Left kidney (tissue), 8 donors: ENCODE data around the gene DDX11. TPM values are rescaled to one million over a fixed set of nuclear protein-coding genes. Genes with fewer than 3 reads are reported as not detected.
"Not testable (repeated sequence)": the region's sequence is repeated elsewhere in the genome, so short reads cannot be mapped to it uniquely, and the experiment has no call there.

Experiments
- DNase-seq: peaks from one replicate; pipeline ENCODE4 v3.0.0-alpha.2; 2013
- long read RNA-seq, 8 donors: transcript quantifications; one replicate each; lab custom pipeline, GENCODE V29; 2026
- polyA plus RNA-seq: library from polyadenylated mRNA; unstranded; fragments of 120-200 nt; gene quantifications from one replicate; pipeline ENCODE4 v1.2.1, GENCODE V29; 2013; ENCODE audit not compliant: insufficient read length

The DDX11 gene
- polyA plus RNA-seq: 75.7 TPM
- long read RNA-seq, donor 1, partial matches to known transcripts: 0 of 6 reads
- long read RNA-seq, donor 1, other reads (novel, unspliced or antisense): 0 of 6 reads
- long read RNA-seq, donor 2, transcript DDX11-206 (7 exons, 1,718 nt): major isoform, 5 of 5 reads
- long read RNA-seq, donor 2, partial matches to known transcripts: 0 of 5 reads
- long read RNA-seq, donor 2, other reads (novel, unspliced or antisense): 0 of 5 reads
- long read RNA-seq, donor 3: 0 reads
- long read RNA-seq, donor 4: 0 reads
- long read RNA-seq, donor 5, partial matches to known transcripts: 0 of 2 reads
- long read RNA-seq, donor 5, other reads (novel, unspliced or antisense): 0 of 2 reads
- long read RNA-seq, donor 6, partial matches to known transcripts: 0 of 4 reads
- long read RNA-seq, donor 6, other reads (novel, unspliced or antisense): 0 of 4 reads
- long read RNA-seq, donor 7, partial matches to known transcripts: 0 of 3 reads
- long read RNA-seq, donor 7, other reads (novel, unspliced or antisense): 0 of 3 reads
- long read RNA-seq, donor 8, partial matches to known transcripts: 0 of 1 reads
- long read RNA-seq, donor 8, other reads (novel, unspliced or antisense): 0 of 1 reads

DNA sequence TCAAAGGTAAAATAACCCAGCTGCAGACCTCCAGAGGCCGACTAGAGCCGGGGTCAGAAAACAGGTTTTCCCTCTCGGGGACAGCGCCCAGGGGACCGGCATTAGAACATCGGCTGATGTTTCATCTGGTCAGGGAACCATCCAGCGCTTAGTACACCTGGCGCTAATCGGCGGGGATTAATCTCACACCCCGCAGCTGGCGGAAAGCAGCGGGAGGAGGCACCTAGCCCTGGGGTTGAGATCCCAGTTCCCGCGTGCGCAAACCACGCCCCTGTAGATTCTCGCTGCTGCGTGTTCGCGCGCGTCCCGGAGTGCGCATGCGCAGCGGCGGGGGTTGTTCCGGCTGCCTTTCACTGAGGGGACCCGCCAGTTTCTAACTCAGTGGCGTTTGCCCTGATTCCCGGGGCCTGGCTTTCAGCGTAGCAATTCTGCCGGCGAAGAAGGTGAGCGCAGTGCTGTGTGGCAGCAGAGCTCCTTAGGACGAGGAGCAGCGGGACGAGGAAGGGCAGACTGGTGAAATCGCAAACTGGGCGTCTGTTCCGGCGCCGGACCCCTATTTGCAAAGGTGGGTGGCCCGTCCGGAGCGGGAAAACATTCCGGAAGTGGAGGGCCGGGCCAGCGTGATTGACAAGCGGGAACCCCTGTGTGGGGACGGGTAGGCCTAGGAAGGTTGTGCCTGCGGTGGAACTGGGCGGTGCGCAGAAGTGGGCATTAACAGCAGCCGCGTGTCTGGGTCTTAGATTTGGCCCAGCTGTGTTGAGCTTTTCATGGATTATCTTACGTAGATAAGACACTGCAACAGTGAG, at the start of gene DDX11:
Gene DDX11 (plus strand): TSS at position 334 of the 806 bp plus-strand sequence. CDS start 4,534 bp downstream, outside the sequence.
- DNase-seq: peak; percentile 90

DNA sequence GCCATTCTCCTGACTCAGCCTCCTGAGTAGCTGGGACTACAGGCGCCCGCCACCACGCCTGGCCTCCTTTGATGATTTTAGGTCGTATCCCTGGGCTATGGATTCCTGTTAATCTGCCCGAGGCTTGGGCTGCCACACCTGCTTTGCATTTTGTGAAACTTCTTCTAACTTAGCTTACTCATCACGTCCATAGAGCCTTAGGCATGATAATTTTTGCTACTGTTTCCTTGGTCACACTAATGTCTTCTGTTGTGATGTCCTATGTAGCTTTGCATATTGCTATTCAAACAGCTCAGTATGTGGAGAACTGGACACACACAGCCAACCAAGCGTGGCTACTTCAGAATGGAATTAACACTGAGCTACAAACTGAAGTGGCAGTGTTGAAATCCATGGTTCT, 47.5 kb upstream of the DDX11 start:
- no peak for DNase-seq

DNA sequence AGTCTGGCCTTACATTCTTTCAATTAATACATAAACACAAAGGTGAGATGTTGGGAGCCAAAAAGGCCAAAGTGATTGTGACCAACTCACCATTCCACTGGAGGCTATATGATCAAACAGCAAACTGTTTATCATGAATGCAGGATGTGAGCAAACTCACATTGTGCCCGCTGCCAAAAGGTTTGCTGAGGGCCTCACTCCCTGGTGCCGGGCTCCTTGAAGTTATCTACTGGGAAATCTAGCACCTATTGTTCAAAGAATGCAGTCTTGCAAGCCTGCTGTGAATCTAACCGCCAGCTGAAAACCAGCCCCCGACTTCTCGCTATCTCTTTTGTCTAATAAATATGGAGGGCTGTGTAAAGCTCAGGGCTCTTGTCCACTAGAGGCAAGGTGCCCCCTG, 46.7 kb upstream of the DDX11 start:
- not testable (repeated sequence) for DNase-seq

DNA sequence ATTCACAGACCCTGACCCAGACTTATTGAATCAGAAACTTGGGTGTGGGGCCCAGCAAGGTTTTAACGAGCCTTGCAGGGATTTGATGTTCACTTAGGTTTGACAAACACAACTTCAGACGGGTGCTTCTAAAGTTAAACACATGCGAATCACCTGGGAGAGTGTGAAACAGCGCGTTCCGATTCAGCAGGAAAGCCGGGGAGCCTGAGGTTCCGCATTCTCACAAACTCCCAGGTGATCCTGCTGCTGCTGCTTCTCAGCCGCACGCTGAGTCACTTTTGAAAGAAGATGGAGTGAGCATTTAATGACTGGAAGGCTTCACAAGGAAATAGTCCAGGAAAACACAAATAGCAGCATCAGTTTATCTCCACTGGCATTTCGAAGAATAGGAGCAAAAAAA, 44.2 kb upstream of the DDX11 start:
- DNase-seq: no peak

DNA sequence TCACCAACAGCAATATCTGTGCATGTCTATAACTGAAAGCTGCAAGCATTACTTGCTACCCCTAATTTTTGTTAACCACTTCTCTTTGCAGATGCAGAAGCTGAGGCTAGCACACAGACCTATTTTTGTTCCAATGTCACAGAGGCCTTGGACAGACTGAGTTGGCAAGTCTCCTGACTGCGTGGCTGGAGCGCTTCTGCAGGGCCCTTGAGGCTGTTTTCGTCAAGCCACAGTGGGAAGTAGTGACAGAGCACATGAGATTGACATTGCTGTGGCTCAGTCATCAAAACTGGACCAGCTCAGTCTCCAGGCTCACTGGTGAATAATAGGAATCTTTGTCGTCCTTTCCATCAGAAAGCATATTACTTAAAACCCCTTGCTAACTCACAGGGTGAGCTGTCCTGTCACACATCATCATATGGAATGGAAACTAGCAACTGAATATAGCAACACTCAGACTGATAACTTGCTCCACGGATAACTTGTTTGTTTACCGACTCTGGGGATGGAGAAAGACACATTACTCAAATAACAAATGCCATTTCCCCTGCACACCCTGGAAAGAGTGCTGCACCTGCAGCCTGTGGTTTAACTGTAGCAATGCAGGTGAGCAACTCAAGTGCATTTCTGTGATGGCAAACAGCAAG, 43.6 kb upstream of the DDX11 start:
- no peak for DNase-seq

DNA sequence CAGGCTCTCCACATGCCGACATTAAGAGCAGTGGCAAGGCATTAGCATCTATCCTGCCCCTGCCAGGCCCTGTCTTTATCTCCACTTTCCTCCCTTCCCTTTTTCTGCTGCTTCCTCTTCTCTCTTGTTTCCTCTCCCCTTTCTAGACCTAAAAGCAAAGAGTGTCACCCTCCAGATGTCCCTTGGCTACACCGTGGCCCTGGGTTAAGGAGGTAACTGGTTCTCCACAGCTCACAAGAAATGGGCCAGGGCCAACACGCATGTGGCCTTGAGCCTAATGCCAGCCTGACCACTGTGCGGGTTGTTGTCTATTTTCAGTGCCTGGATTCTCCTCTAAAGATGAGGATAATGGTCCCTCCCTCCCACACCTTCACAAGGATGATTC, 41.7 kb upstream of the DDX11 start:
- no peak for DNase-seq

DNA sequence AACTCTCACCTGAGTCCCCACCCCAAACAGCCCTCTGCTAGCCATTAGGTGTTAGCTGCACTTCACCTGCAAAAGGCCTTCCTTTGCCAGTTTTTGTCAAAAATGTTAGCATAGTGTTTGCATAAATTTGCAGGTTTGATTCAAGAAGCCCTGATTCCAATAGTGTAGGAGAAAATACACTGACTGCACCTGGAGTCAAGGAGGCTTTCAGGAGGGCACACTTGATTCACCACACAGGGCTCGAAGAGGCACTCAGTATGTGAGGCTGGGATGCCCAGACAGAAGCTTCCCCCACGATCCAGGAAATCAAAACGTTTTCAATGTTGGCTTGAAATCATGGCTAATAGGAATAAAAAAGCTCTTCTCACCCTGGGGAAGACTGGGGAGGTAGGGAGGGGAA, 40.5 kb upstream of the DDX11 start:
- no peak for DNase-seq

DNA sequence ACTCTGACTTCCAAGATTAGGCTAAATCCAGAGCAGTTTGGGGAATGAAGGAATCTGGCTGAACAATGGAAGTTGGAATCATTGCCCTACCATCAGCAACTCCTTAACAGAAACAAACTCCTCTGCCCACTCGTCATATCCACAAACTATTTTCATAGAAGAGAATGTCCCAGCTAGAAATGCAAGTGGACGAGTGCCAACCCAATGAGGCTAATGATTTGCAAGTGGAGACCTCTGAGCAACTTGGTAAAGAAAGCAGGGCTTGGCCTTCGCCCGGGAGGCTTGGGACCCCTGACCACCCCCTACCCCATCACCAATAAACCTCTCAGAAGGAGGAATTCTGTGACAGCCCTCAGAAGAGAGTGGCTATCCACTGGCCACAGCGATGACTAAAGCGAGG, 40.0 kb upstream of the DDX11 start:
- DNase-seq: no peak

DNA sequence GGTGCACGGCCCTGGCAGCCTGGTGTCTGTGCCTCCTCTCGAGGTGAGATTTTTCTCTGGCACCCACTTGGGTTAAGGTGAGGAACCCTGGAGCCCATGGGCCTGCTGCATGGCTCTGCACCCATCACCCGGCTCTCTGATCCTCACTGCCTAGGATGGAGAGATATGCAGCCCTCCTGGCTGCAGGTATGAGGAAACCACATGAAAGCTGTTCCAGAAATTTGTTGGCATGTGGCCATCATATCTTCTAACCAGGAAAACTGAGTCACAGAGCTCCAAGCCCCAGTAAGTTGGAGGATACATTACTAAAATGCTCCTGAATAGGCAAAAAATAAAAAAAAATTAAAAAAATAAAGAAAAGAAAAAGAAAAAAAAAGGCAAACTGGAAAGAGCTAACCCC, 39.3 kb upstream of the DDX11 start:
- DNase-seq: no peak

DNA sequence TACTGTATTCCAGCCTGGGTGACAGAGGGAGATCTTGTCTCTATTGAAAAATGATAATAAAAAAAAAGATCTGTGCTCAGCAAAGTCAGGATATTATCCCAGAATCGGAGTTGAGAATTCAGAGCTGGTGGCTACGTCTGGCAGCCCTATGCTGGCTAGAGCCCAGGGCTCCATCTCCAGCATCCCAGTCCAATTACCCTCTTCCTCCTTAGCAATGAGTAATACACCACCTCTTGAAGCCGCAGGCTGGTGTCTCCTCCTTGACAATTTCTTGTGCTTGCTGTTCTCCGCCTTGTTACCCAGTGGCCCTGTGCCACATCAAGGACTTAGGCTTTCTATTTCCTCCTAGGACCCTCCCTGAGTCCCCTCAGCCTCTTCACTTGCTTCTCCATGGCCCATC, 38.4 kb upstream of the DDX11 start:
- no peak for DNase-seq

DNA sequence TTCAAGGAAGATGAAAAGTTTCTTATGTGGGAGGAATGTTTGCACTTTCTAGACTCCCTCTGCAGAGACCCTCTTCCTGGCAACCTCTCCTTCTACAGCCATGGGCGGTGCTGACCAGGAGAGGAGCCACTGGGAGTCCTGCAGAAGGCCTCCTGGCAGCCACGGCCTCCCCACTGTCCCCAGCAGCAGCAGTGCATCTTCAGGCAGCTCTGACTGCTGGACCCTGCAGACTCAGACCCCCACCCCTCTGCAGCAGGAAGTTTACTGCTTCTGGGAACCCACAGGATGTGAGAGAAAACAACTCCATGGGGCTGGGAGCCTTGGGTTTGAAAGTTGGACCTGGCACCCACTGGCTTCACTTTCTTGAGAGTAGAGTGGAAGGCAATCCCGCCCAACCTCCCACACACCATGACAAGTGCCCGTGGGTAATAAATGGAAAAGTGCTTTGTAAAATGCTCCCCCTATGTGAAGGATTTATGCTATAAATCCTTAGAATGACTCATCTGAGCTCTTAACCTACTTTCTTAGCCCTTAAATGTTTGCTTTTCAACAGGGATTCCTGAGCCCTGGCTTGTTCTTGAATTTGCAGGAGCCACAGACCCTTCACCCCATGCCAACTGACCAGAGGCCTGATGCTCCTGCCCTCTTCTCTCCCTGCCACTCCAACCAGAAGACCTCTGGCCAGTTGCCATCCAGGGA, 37.5 kb upstream of the DDX11 start:
- DNase-seq: no peak

DNA sequence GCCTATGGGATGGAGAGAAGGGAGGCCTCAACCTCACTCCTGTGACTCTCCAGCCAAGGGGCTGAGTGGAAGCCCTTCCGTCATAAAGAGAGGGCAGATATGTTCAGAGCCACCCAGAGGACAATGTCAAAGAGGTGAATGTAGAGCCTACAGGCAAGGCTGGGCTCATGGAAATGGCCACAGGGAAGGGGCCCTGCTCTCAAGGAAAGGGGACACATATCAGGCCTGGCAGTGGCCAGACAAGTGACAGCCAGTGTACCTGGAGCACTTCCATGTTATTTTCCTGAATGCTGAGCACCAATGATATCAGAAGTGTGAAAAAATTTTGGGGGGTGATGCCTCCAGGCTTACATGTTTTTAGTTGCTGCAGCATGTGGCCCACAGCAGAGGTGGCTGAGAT, 36.6 kb upstream of the DDX11 start:
- no peak for DNase-seq

DNA sequence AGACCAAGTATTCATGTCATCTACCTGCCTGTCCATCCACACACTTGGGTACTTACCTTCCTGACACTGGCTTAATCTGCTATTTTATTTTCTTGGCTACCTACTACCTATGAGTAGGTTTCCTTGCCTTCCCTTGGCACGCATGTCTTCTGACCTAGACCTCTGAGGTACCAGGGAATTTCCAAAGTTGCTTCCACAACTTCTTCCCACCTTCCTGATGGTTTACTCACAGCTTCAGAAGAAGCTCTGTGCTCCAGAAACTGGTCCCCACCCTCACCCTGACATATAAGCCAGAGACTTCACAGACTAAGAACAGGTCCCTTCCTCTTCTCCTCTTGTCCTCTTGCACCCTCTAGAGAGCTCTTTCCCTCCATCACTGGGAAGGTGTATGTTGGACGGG, 35.7 kb upstream of the DDX11 start:
- no peak for DNase-seq

DNA sequence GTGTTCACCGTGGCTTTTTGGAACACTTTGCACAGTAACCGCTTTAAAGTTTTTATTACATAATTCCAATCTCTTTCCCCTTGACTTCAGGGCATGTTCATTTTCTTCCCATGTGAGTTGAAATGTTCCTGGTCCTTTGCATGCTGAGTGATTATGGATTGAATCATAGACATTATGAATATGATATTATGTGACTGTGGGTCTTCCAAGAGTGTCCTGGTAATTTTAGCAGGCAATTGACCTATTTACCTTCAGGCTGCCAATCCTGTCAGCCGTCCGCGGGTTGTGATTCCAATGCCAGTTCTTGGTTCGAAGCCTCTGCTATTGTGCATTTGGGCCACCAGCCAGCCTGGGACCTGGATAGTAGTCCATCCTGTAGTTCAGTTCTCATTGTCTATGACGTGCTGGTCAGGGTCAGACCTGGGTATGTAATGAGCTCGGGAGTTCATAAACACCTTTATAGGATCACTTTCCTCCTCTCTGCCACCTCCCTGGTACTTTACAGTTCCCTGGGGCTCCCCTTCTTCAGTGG, 32.6 kb upstream of the DDX11 start:
- no peak for DNase-seq

DNA sequence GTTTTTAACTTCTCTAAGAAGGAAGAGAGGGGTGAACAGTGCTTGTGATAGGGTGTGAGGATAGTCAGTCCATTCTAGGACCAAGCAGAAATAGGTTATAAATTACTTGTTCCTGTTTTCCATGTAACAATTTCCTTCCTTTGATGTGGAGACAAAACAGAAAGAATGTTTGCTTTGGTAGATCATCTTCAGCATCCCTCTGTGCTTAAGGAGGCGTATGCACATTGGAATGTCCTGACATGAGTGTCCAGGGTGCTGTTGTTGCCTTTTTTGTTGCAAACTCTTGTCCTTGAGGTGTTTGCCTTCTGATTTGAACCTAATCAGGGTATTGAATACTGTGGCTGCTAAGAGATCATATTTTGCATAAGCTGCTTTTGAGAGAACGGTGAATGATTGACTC, 23.5 kb upstream of the DDX11 start:
- DNase-seq: not testable (repeated sequence)

DNA sequence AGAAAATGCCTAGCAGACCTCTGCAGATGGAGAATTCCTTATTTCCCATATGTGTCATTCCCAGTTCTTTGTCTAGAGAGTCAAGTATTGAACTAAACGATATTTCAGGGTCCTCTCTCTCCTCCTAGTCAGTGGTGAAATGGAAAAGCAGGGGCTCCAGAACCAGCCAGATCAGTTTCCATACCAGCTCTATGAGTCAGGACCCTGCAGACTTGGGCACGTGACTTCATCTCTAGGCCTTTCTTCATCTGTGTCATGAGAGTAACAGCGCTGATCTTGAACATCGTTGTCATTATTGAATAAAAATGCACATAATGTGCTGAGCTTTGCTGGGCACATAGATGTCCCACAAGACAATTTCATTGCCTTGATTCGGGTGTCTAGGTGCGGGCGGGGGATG, 23.1 kb upstream of the DDX11 start:
- DNase-seq: not testable (repeated sequence)

DNA sequence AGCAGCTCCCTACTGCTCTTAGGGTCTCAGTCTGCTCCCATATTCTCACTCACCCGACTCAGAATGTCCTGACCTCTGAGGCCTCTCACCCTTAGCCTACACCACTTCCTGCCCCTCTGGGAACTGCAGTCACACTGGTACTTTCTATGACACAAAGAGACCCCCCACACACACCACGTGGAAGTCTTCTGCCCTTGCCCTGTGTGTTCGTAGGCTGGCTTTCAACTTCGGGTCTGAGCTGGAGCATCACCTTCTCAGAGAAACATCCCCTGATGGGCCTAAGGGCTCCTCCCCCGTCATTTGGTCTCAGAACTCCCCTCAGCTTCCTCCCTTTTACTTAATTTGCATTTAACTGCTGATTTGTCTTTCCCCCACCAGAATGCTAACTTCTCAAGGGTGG, 22.0 kb upstream of the DDX11 start:
- DNase-seq: not testable (repeated sequence)

DNA sequence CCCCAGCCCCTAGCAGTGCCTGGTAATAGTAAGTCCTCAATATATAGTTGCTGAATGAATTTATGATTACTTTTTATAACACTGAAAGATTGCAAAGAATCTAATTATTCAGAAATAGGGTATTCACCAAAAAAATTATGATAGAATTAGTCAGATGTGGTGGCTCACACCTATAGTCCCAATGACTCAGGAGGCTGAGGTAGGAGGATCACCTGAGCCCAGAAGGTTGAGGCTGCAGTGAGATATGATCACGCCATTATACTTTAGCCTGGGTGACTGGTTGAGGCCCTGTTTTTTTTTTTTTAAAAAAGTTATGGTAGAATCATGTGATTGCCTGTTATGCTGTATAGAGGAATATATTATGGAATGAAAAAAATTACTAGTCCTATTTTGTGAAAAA, 21.5 kb upstream of the DDX11 start:
- not testable (repeated sequence) for DNase-seq

DNA sequence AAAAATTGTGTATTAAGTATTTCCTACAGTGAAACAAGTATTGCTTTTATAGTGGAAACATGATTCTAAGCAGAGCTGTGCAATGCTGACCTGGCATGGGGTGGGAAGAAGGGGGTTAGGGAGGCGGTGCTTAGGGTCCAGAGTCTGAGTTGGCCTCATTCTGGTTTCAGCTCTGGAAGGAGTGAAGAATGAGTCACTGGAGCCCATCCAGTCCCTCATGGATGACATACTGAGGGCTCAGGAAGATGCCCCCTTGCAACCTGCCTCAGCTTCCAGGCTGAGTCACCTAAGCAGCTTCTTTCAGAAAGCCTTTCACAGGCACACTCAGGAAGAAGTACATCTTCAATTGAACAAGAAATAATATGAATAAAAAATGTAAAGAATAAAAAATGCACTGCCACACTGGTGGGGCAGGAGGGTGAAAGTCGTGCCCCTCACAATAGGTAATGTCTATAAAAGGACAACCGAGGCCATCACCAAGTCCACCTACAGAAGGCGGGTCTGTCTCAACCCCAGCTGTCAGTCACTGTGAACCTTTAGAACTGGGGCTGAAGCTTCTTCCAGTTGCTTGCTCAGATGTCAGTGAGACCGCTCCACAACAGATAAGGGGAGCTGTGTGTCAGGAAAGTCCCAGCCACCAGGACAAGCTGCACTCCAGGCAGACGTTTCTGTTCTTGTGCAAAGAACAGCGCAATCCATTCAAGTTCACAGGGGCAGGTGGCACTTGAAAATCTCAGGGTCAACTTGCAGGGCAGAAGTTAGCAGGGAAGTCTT, 20.8 kb upstream of the DDX11 start:
- not testable (repeated sequence) for DNase-seq

DNA sequence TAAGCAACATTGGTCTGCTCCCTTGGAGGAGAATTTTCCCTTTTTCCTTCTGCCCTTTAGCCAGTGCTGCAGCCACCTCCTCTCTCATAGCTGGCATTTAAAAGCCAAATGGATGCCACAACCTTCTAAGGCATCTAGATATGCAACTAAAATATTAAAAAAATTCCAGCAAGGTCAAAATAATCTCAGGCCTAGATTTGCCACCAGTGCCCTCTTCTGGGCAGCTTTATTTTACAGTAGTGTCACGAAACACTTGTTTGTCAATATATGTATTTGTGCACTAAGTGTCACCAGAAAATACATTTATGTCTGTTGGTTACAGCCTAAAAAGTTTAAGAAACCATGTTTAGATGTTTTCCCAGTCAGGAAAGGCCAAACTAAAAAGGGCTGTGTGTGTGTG, 19.7 kb upstream of the DDX11 start:
- DNase-seq: not testable (repeated sequence)

DNA sequence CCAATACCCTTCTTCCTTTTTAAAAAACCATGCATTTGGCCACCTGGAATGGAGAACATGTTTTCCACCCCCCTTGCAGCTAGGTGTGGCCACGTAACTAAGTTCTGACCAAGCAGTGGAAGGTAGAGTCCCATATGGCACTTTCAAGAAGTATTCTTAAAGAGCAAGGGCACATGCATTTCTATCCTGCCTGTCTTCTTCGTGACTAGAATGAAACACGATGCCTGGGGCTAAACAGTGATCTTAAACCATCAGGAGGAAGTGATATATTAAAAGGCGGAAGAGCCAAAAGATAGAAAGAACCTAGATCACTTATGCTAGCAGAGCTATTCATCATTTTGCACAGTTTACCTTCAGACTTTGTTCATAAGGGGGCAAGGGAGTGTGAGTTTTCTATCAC, 16.0 kb upstream of the DDX11 start:
- no peak for DNase-seq
